22Rv1 (cell line): ENCODE measurements around the gene SYNE2.

ENCODE experiments used
- ZFX ChIP-seq: fragments of 450-650 bp; IDR thresholded peaks from 2 replicates; pipeline ENCODE4 v1.6.1; 2017; ENCODE audit warnings: antibody characterized with exemption, borderline replicate concordance
- TF ChIP-seq, protein P1 (sequence below): fragments of 450-650 bp; IDR thresholded peaks from 2 replicates; pipeline ENCODE4 v1.5.1; 2017; ENCODE audit warnings: mild to moderate bottlenecking

DNA sequence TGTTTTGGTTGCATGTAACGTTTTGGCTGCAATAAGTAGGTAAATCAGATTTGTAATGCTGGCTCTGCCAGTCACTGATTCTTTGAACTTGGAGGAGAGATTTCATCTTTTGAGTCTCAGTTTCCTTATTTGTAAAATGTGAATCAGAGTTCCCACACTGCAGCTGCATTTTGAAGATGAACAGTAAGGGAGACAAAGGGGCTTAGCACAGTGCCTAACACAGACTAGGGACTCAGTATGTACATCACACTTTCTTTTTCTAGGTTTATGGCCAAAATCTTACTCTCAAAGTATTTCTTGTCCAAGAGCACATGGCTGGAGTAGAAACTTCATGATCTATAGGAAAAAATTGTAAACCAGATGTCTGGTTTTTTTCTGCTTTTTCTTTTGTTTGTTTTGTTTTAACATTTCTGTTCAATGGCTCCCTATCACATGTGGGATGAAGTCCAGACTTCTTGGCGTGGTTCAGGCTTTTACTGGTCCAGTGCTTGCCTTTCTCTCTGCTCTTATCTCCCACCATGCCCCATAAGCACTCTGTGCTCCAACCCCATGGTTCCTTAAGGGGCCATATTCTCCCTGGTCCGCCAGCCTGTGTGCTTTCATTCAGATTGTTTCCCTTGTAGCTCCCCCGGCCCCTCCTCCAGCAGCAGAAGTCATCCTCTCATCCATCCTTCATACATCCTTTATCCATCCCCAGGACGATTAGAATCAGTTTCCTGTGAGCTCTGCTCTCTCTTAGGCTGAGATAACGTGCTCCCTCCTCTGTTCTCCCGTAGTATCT is 58.0 kb downstream of the SYNE2 start:
- TF ChIP-seq, protein P1, sequence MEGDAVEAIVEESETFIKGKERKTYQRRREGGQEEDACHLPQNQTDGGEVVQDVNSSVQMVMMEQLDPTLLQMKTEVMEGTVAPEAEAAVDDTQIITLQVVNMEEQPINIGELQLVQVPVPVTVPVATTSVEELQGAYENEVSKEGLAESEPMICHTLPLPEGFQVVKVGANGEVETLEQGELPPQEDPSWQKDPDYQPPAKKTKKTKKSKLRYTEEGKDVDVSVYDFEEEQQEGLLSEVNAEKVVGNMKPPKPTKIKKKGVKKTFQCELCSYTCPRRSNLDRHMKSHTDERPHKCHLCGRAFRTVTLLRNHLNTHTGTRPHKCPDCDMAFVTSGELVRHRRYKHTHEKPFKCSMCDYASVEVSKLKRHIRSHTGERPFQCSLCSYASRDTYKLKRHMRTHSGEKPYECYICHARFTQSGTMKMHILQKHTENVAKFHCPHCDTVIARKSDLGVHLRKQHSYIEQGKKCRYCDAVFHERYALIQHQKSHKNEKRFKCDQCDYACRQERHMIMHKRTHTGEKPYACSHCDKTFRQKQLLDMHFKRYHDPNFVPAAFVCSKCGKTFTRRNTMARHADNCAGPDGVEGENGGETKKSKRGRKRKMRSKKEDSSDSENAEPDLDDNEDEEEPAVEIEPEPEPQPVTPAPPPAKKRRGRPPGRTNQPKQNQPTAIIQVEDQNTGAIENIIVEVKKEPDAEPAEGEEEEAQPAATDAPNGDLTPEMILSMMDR, result no peak
- no peak for TF ChIP-seq ZFX
